HPDE6-E6E7 (cell line): ENCODE results near the gene ATG3.
"Not testable (repeated sequence)": the region's sequence is repeated elsewhere in the genome, so short reads cannot be mapped to it uniquely, and the experiment has no call there.

Experiments
- DNase-seq: peaks from one replicate; pipeline ENCODE4 v3.0.0; 2011; ENCODE audit warnings: missing footprints; ENCODE audit errors: extremely low spot score

Gene ATG3

DNA sequence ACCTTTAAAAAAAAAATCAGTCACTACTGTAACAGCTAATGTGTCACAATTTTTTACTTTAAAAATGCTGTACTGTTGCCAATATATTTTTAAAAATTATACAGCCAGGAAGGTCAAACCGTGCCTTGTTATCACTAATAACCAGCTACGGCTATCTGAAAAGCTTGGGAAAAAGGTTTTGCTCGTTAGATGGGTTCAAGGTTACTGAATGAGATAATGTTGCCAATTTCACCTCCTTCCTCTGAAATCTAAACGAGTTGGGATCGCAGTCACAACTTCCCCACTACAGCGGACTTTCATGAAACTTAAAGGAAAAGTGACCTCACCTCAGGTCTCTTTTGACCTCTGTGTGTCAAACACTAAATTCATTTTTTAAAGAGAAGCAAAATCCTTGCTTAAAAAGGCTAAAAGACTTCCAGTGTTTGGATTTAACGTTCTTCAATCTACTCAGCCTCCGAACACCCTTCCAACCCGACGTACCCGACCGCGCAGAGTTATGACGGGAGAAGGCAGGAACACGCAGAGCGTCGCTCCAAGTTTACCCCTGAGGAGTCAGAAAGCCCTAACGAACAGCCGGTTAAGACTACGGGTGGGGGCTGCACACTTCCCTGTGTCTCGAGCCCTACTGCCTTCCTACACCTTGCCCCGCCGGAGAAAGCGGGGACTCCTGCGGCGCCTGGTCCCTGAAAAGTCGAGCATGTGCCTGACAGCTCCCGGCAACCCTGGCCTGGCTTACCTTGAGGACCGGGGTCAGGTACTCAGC, 860 bp downstream of the ATG3 start:
- peak; percentile 66 for DNase-seq

DNA sequence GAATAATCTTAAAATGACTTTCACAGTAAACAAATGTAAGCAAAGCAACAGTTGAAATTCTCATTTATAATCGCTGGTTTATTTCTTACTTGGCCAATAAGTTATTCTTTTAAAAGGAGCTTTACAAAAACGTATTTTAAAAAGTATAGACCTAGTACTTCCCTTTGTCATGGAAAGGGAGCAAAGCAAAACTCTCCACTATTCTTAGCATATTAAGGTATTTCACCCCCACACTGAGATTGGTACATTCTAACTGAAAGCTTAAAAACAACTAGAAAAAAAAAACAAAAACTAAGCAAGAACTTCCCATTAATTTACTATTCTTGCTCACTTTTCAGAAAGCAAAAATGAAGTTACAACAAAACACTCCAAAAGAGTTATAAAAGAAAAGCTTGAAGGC, 1.5 kb downstream of the ATG3 start:
- no peak for DNase-seq

DNA sequence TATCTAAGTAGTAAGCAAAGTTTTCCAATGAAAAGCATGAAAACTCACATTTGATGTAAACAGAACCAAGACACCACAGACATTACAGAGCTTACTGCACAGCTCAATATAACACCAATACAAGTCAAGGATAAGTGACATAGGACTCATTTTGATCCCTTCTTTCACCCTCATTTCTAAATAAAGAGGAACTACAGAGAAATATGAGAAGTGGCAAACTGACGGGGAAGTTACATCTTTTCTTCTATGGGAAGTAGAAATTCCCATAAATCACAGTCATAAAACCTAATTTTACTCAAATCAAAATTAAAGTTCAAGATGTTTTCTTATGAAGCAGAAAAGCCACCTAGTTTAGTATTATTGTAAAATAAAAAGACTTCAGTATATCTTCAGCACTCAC, 3.8 kb downstream of the ATG3 start:
- no peak for DNase-seq

DNA sequence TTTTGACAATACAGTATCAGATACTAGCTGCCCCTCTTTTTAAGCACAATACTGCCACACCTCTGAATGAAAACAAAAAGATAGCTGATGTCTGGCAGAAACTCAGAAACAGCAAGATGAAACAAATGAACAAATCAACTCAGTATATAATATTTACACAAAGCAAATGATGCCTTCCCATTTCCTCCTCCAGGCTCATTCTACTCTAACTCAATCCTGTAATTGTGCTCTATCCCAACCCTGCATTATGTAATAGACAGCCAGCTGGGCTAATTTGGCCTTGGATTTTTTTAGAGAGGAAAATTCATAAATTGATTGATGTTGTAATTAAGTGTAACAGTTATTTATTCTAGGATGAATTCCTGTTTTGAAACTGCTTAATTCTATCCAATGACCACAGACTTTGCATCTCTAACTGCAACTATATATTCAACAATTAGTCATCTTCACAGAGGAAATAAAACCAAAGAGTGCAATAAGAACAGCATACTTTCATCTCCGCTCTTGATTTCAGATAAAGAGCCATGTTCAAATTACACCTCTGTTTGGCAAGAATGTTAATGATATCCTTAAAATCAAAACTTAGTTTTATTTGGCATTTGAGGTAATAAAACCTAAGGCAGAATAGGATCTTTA, 6.1 kb downstream of the ATG3 start:
- DNase-seq: no peak

DNA sequence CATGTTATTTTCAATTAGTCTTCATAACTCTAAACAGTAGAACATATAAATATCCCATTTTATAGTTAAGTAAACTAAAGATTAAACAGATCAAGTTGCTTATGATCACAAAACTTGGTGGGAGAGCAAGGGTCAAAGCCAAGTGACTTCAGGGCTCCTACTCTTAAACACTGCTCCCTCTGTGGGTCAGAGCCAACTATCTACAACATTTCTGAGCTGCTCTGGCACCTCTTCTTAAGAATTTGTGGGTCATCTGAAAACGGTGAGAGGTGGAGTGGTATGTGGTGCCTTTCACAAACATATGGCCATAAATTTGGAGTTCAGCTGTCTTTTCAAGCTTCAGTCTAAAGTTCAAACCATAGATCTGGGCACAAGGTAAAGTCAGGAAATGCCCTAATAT, 10.9 kb downstream of the ATG3 start:
- DNase-seq: no peak

DNA sequence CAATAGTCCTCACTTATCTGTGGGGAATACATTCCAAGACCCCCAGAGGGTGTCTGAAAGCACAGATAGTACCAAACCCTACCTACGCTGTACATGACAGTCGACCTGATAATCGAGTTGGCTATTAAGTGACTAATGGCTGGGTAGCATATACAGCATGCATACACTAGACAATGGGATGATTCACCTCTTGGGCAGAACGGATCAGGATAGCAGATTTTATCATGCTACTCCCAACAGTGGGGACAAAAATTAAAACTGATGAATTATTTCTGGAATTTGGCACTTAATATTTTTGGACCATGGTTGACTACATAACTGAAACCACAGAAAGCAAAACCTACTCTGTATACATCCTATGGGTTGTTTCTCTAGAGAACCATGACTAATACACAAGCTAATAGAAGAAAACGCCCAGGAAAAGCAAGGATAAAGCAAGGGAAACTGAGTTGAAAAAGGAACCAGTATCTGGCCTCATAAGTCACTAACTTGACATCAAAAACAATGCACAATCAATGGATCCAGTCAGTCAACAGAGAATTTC, 15.5 kb downstream of the ATG3 start:
- peak; percentile 29 for DNase-seq

DNA sequence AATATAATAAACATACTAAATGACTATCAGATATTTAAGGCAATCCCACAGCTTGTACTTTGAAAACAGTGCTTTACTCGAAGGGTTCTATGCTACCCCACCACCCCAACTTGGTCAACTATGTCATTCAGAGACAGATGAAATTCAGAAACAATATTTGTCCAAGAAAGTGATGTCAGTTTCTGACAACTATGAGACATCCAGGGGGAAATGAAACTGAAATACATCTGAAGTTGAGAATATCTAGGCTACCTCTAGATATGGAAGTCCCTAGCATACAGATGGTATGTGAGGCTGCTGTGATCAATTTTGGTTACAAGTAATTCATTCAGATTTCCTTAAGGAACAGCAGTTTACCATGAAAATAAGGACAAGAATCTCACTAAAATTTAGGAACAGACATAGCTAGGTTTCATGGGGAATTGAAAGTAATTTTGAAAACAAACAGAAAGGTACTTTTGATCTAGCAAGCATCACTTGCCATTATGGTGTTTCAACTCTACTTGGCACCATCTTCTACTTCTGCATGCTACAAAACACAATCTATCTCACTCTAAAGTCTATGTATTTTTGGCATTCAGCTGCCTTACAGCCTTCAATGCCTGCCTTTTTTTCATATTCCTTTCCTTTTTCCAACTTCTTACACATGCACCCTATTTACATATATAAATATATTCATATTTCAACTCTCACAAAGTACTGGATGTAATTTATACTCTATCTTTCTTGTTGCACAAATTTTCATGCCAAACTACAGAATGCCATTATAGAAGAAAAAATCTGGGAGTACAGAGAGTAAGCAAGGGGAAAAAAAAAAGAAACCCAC, 21.7 kb downstream of the ATG3 start:
- DNase-seq: no peak

DNA sequence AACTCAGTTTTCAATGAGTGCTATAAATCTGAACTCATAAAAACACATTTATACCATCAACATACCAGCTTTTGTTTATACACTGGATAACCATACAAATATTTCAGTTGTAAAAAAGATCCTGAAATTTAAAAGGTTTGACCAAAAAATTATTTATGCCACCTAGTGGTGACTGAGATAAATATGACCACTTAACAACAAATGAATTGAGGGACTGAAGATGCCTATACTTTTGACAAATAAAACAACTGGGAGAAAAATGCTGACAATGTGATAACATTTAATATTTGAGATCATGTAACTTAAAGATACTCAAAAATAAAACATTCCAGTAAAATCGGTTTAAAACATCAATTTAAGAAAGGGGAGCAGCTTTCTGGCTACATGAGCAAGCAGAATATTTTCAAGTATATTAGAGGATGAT, 30.4 kb downstream of the ATG3 start:
- peak; percentile 14 for DNase-seq

DNA sequence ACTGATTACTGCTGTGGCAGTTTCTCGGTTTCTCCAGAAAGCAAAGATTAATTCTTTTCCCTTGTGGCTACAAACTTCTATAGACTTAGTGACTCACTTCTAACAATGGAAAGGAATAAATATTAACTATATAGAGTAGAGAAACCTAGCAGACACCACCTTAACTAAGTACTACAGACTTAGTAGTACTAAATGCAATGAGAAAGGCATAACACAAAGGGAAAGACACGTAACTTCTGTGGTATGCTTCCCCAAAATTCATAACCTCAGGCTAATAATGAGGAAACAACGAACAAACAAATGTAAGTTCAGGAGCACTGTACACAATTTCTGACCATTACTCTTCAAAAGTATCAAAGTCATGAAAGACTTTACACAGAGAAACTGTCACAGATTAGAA, 31.2 kb downstream of the ATG3 start:
- DNase-seq: peak; percentile 9

DNA sequence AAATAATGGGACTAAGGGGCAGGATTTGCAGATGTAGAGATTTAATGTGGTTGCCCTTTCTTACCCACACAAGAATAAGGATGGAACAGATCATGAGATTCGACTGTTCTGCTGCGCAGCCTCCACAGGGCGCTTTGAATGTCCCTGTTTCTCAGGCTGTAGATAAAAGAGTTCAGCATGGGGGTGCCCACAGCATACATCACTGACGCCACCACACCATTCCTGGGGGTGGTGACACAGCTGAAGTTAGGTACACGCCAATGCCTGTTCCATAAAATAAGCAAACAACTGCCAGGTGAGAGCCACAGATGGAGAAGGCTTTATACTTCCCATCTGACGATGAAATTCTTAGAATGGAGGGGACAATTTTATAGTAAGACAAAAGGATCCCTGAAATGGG, 37.6 kb downstream of the ATG3 start:
- not testable (repeated sequence) for DNase-seq

DNA sequence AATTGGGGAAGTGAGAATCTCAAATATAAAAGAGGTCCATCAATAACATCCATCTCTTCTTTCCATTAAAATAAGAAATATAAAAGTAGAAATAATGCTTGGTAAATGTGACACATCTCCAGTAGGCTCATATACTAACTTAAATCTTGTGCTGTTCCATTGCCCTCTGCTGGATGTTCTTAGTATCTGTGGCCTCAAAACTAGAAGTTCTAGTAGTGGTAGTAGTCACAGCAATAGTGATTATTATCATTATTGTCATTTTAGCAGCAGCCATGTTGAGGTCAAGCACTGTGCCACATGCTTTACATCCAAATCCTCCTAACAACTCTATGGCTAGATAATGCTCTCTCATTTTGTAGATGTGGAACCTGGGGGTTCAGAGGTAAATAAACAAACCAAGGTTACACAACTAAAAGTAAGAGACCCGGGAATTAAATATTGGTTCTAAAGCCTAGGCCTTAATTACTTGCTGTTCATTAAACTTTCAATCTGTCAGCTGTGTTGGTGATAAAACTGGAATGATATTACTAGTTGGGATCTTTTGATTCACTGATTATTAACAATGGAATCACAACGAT, 42.2 kb downstream of the ATG3 start:
- peak; percentile 43 for DNase-seq

DNA sequence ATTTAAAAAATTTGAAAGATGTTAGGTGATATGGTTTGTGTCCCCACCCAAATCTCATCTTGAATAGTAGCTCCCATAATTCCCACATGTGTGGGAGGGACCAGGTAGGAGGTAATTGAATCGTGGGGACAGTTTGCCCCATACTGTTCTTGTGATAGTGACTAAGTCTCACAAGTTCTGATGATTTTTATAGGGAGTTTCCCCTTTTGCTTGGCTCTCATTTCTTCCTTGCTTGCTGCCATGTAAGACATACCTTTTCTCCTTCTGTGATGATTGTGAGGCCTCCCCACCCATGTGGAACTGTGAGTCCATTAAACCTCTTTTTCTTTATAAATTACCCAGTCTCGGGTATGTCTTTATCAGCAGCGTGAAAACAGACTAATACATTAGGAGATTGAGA, 42.8 kb downstream of the ATG3 start:
- not testable (repeated sequence) for DNase-seq

DNA sequence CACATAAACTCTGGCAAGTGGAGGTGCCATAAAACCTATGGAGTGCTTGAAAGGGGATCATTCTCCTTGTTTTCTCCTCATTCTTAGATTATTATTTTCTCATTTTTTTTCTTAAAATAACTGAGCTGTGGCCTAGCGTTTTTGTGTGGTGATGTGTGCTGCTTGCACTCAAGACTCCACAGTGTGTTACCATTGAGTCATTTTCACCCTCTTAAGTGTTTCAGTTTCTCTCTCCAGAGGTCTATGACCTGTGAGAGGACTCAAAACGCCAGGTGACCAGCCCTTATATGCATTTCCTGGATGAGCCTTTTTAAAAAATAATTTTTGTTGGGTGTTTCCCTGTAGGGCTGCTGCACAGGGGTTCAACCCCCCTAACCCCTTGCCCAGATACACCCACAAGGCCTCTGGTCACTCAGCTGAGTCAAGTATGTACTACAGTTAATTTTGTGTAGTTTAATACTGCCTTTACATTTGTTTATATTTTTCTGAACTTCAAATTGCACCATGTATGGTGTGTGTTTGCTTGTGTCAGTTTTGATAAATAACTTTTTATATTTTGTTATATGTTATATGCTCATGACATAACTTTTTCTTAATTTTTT, 47.1 kb downstream of the ATG3 start:
- no peak for DNase-seq

DNA sequence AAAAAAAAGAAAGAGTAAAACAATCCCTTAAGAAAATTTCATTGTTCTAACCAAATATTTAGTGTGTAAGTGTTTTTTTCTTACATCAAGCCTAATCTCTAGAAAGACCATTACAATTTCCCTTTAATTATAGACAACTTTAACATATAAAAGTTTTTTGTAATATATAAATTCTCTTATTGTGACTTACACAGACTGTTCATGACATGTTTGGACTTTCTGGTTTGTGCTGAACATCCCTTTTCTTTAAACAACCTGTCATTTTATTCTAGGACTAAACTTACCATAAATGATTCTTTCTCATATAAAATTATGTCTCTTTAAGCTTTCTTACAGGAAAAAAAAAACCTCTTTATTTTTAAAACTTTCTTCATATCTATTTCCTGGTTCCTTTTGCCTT, 49.4 kb downstream of the ATG3 start:
- no peak for DNase-seq

DNA sequence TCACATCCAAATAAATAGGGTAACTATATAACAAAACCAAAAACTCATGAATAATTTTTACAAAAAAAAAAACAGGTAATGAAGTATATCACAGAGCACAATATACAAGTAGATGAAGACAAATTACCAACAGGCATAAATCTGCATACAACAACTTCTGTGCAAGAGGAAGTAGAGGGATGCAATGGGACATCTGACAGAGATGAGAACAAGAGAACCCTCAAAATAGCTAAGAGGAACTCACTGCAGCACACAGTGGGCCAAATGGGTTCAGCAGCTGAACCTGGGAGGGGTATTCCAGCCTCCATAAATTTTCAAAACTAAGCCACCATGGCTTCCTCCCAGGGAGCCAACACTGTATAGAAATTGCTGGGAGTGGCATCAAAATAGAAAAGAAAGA, 52.9 kb downstream of the ATG3 start:
- no peak for DNase-seq

DNA sequence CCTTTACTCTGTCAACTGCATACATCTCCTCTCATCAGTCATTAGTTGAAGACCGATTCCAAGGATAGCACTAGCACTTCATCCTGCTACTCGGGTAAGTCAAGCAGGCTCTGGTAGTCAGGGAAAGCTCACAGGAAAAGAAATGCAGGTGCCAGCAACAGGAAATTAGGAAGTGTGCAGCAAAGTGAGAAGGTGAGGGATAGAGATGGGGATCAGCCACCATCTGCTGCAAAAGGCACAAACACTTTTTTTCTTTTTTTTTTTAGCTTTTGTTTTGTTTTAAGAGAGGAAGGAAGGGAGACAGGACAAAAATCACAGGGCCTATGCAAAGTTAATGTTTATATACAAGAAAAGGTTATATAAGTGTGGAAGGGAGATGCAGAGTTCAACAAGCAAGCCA, 53.5 kb downstream of the ATG3 start:
- no peak for DNase-seq

DNA sequence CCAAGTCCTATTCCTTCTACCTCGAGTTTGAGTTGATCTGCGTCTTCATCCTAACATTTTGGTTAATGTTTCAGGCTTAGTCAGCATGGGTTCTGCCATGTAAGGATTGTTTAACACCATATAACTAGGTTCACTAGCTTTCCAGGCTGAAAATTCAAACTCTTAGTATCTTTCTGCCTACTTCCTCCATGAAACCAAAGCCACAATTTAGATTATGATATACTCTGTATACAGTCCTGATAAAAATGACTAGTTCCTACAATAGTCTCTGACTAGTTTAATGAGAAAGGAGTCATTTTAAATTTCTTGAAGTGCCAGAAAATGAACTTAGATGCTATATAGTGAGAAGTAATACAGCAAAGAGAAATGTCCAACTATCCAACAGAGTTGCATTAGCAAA, 55.9 kb downstream of the ATG3 start:
- no peak for DNase-seq

DNA sequence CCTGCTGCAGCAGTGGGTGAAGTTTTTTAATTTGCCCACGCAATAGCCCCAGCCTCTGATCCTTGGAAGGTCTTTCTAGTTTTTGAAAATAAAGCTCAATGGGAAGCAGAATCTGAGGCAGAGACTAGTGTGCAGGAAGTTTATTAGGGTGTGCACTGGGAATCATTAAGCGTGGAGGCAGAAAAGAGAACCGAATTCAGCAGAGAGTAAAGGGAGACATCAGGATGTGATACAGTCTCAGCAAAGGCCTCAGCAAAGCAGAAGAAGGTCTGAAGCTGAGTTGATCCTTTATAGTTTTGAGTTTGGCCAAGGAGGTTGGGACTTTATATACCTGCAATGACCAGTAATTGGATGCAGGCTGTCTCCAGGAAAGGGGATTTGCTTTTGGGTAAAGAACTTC, 57.6 kb downstream of the ATG3 start:
- no peak for DNase-seq

DNA sequence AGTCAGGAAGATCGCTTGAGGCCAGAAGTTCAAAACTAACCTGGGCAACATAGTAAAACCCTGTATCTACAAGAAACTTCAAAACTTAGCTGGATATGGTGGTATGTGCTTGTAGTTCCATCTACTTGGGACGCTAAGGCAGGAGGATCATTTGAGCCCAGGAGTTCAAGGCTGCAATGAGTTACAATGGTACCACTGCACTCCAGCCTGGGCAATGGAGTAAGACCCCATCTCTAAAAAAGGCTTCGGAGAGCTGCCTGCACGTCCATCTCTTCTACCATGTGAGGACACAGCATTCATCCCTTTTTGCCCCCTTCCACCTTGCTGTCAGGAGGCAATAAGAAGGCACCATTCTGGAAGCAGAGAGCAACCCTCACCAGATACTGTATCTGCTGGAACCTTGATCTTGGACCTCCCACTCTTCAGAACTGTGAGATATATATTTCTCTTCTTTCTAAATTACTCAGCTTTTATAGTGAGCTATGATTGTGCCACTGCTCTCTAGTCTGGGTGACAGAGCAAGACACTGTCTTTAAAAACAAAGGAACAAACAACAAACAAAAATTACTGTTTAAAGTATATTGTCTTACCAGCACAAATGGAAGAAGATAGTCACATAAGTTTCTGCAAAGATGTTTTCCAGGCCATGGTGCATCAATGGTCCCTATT, 58.3 kb downstream of the ATG3 start:
- no peak for DNase-seq

DNA sequence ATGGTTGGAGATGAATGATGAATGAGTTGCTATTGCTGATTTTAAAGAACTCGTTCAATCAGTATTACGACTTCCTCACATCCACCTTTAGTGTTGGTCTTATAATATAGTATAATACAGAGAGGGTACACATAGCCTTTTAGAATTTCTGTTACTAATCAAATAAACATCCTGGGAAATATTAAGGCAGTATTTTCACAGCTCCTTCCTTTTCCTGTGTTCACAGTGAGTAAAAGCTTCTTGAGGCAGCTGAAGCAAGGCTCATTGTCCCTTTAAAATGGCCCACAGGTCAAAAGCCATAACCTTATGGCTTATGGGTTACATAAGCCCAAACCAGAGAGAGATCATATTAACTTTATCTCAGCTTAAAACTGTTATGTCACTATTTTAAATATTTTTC, 61.1 kb downstream of the ATG3 start:
- DNase-seq: no peak
